Pons (tissue), 1 donor: ENCODE measurements around the gene IQSEC3.
"Not testable (repeated sequence)": the region's sequence is repeated elsewhere in the genome, so short reads cannot be mapped to it uniquely, and the experiment has no call there.

Experiments used
- DNase-seq: peaks from one replicate; pipeline ENCODE4 v3.0.0-alpha.2; 2016; ENCODE audit warnings: low spot score

Gene IQSEC3

DNA sequence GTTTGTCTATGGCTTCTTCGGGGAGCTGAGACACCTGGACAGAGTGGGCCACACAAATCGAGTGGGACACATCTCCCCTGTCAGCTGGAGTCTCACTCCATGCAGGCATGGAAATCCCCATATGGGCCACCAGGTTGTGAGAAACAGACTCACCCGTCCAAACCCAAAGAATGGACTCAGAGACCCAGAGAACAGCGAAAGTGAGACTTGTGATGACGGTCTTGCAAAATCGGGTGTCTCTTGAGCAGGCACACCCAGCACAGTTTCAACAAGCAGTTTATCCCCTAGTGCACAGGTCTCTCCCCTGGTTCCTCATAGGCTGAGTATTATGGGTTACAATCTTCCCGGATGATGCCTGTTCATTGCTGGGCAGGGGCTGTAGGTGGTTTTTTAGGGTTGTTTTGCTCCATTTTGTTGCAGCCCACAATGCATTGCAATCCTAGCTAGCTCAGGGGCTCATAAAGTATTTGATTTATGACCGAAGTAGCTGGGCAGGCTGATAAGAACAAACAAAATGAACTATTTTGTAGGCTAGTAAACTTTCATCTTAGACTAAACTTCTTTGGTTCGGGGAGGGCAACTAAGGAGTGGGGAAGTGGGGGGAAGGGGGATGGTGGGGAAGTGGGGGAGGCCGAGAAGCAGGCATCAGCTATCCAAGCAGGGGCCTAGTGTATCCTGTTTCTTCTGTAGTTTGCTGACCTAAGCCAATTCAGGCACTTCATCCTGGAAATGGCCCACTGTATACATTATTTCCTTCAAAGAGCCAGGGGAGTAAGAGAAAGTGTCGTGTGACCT, 45.3 kb downstream of the IQSEC3 start:
- DNase-seq, result no peak

DNA sequence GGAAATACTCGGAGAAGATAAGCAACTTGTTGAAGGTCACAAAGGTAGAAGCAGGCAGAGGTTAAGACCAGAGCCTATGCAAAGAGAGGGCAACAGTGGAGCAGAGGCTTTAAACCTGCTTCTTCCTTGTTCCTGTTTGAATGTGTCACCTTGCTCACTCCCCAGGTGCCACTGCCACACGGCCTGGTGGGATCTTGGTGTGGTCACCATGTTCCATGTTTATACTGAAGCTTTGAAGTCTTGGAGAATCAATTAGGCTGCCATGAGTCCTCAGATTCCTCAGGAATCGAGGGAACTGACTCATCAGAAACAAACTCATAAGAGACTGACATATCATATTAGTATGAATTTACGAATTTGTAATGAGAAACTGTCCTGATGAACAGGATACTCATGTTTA, 46.8 kb downstream of the IQSEC3 start:
- DNase-seq, result no peak

DNA sequence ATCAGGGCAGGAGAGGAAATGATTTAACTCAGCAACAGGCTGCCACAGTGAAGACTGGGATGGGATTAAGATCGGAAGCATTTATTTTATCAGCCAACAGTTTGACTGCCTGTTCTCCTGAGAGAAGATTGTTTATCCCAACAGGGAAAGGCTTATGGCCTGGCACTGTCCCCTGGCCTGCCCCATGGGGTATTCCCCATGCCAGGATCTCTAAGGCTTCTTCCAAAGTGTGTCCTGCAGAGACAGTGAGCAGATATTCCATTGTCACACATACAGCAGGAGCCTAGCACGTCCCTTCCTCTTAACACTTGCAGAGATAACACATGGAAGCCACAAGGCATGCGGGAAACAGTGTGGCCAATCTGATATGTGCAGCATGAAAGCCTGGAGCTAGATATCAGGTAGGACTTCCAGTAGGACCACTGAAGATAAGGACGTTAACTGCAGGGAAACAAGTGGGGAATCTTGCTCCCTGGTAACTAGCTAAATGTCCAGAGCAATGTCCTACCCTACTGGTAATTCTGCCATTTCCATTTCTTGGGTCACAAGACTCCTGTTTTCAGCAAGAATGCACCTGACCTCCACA, 48.2 kb downstream of the IQSEC3 start:
- no peak for DNase-seq

DNA sequence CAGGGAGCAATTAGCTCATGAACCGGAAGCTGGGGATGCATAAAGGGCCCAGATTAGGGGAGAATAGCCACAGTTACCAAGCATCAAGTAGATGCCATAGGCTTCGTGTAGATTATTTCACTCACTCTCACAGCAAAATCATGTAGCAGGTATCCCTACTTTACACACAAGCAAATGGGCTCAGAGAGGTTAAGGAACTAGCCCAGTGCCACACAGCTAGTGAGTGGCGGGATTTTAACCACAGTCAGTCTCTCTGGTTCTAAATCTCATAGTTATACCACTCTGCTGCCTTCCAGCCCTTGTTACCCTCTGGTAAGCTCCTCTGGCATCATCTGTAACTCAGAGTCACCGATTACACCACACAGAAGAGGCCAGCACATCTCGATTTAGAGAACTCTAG, 49.0 kb downstream of the IQSEC3 start:
- no peak for DNase-seq

DNA sequence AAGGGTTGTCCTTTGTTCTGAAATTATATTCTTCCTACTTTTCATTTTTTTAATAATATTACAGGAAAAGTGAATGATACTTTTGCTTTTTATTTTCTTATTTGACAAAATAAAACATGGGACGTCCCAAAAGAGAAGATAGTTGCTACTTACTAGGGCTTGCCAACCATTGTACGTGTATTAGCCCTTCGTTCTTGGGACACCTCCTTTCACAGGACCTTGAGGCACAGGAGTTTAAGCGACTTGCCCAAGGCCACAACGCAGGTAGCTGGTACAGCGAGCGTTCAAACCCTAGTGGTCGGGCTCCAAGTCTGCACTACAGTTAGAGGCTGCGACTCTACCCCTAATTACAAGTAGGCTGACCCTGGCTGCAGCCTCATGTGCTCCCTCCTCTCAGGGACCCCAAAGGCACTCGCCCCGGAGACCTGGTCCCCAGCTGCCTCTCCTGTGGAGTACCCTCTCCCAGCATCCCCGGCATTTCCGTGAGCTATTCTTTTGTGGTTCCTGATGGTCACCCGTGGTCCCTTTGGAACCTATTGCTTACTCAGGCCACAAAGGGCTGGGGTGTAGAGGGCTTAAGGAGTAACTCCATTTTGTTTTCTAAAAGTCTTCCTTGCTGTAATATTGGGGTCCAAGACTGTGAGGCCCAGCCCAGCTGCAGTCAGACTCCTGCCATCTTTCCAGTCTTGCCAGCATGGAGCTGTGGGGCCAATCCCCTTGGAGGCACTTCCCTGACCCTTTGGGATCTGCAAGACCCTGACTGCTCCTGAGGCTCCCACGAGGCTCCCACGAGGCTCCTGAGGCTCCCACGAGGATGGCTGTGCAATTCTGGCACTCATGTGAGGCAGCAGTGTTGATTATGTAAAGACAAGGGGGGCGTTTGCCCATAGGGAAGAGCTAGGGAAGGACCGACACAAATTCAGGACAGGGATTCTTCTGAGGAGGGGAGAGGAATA, 49.7 kb downstream of the IQSEC3 start:
- no peak for DNase-seq

DNA sequence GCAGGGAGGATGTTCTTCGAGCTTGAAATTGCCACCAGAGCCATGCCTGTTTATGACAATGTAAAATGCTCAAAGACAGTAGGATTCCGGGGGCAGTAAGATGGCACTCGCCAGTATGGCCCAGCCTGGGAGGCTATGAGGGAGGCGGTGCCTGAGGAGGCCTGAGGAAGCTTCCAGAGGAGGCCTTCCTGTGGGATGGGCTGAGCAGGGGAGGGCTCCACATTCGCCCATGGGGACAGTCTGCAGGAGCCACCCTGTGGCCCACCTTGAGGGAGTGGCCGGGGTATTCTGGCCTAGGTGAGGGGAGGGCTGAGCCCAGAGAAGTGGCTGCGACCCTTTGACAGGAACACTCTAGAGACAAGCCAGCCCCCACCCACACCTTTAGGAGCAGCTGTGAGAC, 50.7 kb downstream of the IQSEC3 start:
- no peak for DNase-seq

DNA sequence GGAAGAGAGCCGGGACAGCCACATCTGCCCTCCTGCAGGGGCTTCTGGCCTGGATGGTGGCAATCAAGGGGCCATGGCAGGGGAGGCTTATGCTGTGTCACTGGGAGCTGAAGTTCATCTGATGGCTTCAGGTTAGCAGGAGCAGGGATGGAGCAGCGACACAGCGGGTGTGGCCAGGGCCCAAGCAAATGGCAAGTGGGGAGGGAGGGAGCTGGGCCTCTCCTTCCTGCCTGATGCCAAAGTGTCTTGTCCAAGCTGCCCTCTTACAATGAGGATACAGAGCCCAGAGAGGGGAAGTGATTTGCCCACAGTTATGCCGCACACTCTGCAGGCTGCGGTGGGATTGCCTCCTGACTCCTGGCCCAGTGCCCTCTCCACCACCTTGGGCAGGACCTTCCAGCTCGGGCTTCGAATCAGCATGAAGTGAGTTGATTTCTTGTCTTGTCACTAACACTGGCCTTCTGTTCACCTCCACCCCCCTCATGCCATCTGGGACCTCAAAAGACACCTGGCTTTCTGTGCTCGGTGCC, 51.3 kb downstream of the IQSEC3 start:
- peak; percentile 8 for DNase-seq

DNA sequence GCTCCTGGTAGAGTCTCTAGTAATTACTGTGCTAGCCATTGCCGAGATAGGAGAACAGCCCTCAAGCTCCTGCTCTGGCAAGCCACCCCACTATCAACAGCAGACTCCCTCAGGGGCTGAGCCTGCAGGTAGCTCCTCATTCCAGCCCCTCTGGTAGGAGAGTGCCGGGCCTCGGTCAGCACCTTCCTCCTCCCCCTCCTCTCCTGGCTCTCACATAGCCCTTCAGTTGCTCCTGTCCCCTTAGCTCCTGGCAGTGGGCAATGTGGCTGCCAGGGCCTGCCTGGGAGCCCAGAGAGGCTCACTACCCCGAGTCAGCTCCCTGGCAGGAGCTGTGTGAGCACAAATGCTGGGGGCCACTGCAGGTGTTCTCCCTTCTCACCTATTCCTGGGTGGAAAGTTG, 52.0 kb downstream of the IQSEC3 start:
- no peak for DNase-seq

DNA sequence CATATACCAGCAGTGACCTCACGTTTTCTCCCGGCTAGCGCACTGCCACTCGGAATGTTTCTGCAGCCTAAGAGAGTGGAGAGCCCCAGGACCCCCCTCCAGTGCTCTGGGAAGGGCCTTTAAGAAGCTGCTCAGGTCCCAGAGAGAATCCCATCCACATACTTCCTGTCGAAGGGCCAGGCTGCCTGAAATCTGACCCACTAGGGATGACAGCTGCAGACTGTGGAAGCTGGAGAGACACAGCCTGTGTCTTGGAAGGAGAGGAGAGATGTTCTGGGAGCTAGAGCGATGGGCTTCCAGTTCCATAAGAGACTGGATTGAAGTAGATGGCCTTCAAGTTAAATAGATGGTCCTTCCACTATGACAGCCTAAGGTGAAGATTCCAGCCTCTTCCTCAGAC, 54.4 kb downstream of the IQSEC3 start:
- DNase-seq, result no peak

DNA sequence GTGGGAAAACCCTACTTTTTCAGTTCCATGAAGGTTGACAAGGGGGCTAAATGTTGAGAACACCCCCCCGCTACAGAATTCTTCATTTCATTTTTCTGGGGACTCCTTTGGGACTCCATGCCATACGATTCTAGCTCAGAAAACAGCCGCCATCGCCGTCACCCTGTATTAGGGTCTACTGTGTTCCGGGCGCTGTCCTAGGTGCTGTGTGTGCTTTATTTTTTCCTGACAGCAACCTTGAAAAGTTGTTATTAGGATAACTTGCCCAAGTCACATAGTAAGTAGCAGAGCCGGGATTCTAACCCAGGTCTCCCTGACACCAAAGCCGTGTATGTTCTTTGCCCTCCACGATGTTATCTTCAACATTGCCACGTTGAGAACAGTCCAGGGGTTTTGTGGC, 55.1 kb downstream of the IQSEC3 start:
- no peak for DNase-seq

DNA sequence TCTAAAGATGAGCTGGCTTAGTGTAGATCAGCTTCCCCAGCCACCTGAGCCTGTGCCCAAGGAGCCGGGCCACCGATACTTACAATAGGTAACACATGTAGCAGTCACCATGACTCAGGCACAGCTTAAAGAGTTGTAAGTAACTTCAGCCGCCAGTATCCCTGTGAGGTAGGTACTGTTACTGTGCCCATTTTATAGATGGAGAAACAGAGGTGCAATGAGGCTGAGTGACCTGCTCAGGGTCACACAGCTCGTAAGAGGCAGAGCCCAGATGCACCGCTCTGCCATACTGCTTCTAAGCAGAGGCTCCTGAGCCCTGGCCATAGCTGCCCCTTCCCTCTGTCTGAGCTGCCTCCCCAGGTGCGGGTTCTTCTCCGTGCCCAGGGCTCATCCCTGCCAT, 58.5 kb downstream of the IQSEC3 start:
- DNase-seq, result no peak

DNA sequence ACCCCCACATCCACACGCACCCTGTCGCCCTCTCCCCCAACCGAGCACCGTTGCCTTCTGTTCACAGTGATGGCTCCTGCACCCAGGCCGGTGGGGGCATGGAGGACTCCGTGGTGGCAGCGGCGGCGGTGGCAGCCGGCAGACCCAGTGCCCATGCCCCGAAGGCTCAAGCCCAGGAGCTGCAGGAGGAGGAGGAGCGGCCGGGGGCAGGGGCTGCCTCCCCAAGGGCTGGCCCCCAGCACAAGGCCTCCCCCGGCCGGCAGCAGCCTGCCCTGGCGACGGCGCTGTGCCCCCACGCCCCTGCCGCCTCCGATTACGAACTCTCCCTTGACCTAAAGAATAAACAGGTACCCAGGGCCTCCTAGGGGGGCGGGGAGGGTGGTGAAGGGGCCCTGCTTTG, 59.0 kb downstream of the IQSEC3 start:
- no peak for DNase-seq

DNA sequence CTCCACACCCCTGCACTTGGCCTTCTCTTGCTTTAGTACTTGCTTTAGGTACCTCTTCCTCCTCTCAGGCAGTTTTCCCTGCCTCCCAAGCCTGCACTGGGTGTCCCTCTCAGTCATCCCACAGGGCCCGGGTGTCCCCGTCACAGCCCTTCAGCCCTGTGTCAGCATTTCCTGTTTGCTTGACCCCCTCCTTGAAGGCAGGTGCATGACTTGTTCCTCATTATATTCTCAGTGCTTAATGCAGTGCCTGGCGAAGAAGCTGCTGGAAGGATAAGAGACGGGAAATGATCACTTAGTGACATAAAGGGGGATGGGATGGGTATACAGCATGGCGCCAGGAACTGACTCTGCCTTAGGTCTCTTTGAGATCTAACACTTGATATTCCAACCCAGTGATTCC, 61.5 kb downstream of the IQSEC3 start:
- no peak for DNase-seq

DNA sequence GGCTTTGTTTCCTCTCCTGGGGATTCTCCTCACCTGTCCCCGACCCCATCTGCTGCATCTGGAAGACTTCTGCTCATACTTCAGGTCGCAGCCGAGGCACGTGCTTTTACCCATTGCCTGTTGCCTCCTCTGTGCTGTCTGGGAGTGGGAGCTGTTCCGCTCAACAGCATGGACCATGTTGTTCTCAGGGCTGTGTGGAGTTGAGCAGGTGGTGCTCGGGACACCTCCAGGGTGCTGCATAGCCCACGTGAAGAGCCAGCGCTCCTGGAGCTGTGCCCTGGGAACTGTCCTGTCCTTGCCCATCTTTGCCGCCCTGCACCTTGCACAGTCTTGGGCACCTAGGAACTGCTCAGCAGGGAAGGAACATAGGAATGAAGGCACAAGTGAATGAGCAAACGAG, 62.4 kb downstream of the IQSEC3 start:
- DNase-seq, result no peak

DNA sequence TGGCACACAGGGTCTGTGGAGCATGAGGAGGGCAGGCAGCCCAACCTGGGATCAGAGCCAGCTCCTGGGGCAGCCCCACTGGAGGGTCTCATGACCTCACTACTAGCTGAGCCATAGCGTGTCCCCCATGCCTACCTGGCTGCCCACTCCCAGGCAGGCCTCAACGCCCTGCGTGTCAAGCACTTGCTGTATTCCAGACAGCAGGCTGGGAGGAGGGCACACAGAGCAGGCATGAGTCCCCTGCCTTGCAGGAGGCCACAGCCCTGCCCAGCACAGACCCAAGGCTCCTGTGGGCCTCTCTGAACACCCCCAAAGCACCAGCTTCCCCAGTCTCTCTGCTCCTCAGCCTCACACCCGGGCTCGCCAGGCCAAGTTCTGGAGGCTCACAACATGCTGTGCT, 64.0 kb downstream of the IQSEC3 start:
- DNase-seq, result no peak

DNA sequence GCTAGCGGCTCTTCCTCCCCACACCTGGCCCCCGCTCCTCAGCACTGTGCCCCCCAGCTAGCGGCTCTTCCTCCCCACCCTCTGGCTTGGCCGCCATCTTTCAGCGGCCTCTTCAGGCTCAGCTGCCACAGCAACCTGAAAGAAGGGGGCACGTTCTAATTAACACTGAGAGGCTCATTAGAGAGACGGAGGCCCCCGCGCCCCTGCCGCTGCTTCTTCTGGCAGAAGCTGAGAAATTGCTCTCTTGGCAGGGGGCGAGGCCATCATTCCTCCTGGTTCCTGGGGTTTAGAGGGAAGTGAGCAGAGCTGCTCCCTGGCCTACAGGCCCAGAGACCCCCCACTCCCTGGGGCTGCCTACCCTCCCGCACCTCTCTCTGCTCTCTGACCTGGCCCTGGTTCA, 64.4 kb downstream of the IQSEC3 start:
- no peak for DNase-seq

DNA sequence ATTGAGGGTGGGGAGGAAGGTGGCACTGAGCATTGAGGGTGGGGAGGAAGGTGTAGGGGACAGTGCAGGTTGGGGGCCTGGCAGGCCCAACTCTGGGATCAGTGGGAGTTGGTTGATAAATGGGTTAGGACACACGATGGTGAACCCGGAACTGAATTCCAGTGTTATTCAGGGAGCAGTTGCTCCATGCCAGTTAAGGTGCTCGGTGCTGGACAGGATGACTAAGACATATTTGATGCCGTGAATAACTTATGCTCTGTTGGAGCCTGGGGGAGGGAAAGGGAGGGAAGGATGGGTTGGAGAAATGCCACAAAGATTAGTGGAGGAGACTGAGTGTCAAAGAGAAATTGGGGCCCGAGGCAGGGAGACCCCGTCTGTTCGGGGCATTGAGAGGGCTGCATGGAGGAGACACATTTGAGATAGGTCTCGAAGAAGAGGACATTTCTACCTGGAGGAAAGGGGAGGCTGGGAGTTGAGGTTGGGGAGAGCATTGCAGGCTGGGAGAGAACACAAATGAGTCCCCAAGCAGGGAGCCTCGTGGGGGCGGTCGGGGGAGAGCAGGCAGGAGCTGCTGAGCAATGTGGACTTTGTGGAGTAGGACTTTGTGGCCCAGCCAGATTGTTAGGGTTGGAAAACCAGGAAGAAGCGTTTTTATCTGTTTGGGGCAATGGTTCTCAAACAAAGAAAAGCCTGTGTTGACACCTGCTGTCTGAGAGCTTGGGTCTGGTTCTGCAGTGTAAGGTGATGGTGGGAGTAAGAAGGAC, 65.3 kb downstream of the IQSEC3 start:
- no peak for DNase-seq

DNA sequence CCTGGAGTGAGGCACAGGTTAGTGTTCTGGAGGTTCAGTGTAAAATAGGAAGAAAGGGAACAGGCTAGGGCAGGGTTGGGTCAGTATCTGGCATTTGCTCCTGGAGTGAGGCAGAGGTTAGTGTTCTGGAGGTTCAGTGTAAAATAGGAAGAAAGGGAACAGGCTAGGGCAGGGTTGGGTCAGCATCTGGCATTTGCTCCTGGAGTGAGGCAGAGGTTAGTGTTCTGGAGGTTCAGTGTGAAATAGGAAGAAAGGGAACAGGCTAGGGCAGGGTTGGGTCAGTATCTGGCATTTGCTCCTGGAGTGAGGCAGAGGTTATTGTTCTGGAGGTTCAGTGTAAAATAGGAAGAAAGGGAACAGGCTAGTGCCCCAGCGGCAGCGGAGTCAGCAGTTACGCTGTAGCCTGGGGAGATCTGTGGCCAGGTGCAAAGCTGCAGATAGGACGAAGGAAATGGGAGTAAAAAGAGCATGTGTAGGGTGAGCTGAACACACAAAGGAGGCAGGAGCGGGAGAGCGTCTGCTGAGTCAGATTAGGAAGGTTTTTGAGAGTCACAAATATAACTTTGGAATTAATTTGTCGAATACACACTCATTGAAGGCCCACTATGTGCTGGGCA, 67.2 kb downstream of the IQSEC3 start:
- DNase-seq, result not testable (repeated sequence)

DNA sequence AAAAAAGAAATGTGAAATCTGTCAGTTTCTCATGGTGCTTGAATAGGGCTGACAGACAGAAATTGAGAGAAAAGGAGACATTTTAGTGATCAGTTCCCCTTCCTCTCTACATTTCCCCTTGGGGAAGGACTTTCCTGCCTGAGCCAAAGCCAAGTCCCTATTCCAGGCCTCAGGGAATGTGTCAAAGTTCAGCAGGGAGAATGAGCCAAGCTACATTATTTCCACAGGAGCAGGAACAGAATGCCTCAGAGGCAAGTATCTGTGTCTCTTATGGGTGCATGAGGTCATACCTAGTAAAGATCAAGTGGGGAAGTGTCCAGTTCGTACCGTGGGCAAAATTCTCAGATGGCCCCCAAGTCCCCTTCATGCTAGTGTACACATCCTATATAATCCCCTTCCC, 68.6 kb downstream of the IQSEC3 start:
- DNase-seq, result no peak

DNA sequence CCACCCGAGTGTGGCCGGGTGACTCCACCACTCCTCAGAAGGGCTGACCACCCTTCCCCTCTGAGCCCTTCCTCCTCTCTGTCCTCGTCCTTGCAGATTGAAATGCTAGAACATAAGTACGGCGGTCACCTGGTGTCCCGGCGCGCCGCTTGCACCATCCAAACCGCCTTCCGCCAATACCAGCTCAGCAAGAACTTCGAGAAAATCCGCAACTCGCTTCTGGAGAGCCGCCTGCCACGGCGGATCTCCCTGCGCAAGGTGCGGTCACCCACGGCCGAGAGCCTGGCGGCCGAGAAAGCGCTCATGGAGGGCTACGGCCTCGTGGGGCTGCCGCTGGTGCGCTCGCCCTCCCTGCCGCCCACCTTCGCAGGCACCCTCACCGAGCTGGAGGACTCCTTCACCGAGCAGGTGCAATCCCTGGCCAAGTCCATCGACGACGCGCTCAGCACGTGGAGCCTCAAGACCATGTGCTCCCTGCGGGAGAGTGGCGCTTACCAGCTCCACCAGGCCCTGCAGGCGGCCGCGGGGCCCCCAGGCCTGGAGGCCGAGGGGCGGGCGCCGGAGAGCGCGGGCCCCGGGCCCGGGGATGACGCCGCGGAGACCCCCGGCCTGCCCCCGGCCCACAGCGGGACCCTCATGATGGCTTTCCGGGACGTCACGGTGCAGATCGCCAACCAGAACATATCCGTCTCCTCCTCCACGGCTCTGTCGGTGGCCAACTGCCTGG, 71.8 kb downstream of the IQSEC3 start:
- DNase-seq, result no peak
